RWPE2 (cell line): ENCODE data around the gene ZFPL1.

Experiments
- ATAC-seq: fragments of 200-7000 bp; cut with Tn5 transposase; 3 replicates; pipeline ENCODE4 v1.9.1; 2021; ENCODE audit warnings: low read depth
- DNase-seq: peaks from one replicate; pipeline ENCODE4 v3.0.0-alpha.2; 2020; ENCODE audit warnings: low spot score
- H3K27ac ChIP-seq: fragments of 450-650 bp; 2 replicates; pipeline ENCODE4 v1.5.1; 2017; ENCODE audit warnings: mild to moderate bottlenecking; ENCODE audit not compliant: poor library complexity, severe bottlenecking
- H3K27me3 ChIP-seq: fragments of 250-450 bp; sonication (Bioruptor Pico); 2 replicates; pipeline ENCODE4 v1.5.1; 2021; ENCODE audit warnings: mild to moderate bottlenecking, moderate library complexity; ENCODE audit not compliant: insufficient read depth, poor library complexity, severe bottlenecking
- H3K36me3 ChIP-seq: fragments of 250-450 bp; sonication (Bioruptor Pico); 2 replicates; pipeline ENCODE4 v1.5.1; 2020; ENCODE audit warnings: low read depth, mild to moderate bottlenecking, moderate library complexity
- H3K4me1 ChIP-seq: fragments of 250-450 bp; sonication (Bioruptor Pico); 2 replicates; pipeline ENCODE4 v1.5.1; 2021; ENCODE audit warnings: mild to moderate bottlenecking, moderate library complexity; ENCODE audit not compliant: insufficient read depth, poor library complexity, severe bottlenecking
- H3K4me3 ChIP-seq: fragments of 250-450 bp; sonication (Bioruptor Pico); 2 replicates; pipeline ENCODE4 v1.5.1; 2021; ENCODE audit warnings: mild to moderate bottlenecking, moderate library complexity; ENCODE audit not compliant: severe bottlenecking
- H3K9me3 ChIP-seq: fragments of 250-450 bp; sonication (Bioruptor Pico); 2 replicates; pipeline ENCODE4 v1.5.1; 2021; ENCODE audit warnings: mild to moderate bottlenecking, moderate library complexity; ENCODE audit not compliant: severe bottlenecking
- TF ChIP-seq, protein P1 (sequence below): fragments of 450-650 bp; IDR thresholded peaks from one replicate; pipeline ENCODE4 v1.5.1; 2017; ENCODE audit warnings: mild to moderate bottlenecking, moderate library complexity; ENCODE audit not compliant: poor library complexity, severe bottlenecking

ZFPL1 gene

DNA sequence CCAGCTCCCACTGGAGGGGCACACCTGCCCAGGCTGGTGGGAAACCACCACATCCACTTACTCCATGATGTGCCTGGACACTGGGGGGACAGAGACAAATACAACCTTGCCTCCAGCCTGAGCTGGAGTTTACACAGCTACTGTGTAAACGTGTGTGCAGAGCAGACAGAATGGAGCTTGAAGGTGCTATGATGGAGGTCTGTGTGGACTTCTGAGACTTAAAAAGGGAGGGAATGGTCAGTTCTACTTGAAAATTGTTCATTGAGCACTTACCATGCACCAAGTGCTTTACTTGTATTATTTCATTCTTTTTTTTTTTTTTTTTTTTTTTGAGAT is 11.4 kb upstream of the ZFPL1 start:
- Histone ChIP-seq H3K27me3 (no peaks in the 10 kb centered on the region), H3K4me1 (no peaks in the 10 kb centered on the region), H3K9me3 (no peaks in the 10 kb centered on the region), H3K4me3 (no peak overlapping the region), H3K27ac (no peak overlapping the region), H3K36me3 (peaks cover 7% of the 10 kb centered on the region)
- ATAC-seq = no peak
- DNase-seq = no peak
- TF ChIP-seq, protein P1, sequence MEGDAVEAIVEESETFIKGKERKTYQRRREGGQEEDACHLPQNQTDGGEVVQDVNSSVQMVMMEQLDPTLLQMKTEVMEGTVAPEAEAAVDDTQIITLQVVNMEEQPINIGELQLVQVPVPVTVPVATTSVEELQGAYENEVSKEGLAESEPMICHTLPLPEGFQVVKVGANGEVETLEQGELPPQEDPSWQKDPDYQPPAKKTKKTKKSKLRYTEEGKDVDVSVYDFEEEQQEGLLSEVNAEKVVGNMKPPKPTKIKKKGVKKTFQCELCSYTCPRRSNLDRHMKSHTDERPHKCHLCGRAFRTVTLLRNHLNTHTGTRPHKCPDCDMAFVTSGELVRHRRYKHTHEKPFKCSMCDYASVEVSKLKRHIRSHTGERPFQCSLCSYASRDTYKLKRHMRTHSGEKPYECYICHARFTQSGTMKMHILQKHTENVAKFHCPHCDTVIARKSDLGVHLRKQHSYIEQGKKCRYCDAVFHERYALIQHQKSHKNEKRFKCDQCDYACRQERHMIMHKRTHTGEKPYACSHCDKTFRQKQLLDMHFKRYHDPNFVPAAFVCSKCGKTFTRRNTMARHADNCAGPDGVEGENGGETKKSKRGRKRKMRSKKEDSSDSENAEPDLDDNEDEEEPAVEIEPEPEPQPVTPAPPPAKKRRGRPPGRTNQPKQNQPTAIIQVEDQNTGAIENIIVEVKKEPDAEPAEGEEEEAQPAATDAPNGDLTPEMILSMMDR = no peak

DNA sequence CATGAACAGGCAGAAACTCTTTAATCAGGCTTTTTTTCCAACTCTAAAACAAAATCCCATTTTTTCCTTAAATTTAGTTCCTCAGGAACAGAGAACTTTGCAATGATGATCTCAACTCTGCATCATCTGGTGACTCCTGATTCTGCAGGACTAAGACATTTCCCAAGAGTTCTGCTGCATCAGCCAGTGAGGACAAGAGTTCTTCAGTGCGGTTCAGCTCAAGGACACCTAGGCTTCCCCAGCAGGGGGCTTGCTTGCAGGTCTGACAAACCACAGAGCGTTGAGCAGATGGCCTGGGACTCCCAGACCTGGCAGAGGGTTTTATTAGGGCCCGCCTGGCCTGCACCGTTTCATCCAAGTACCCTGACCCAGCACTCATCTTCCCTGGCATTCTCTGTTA is 6.6 kb upstream of the ZFPL1 start:
- TF ChIP-seq, protein P1 = no peak
- H3K4me1 ChIP-seq = peaks cover 1% of the 10 kb centered on the region
- peaks cover 54% of the 10 kb centered on the region for H3K36me3 ChIP-seq
- peak; percentile 21; the same call in 1 of the 3 replicates for ATAC-seq
- H3K4me3 ChIP-seq = no peak overlapping the region
- no peaks in the 10 kb centered on the region for H3K27me3 ChIP-seq
- DNase-seq = no peak
- H3K9me3 ChIP-seq = no peaks in the 10 kb centered on the region
- H3K27ac ChIP-seq = no peak overlapping the region

DNA sequence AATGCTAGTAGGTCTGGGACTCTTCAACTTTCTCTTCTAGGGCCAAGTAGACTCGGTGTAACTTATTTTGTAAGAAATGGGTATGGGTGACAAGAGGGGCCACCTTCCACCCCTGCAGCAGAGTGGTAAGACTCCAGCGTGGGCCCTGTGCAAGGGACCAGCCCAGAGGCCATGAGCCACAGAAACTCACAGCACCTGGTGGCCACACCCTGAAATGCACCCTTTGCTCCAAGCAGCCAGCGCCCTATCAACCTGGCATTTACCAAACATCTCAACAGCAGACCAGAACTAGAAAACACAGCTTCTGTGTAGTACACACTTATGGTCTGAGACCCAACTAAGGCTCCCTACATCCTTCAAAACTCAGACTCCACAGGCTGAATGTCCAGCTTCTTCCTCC is 5.9 kb upstream of the ZFPL1 start:
- TF ChIP-seq, protein P1 = peak; percentile 52
- H3K9me3 ChIP-seq = no peaks in the 10 kb centered on the region
- H3K4me1 ChIP-seq = peaks cover 7% of the 10 kb centered on the region
- H3K27me3 ChIP-seq = no peaks in the 10 kb centered on the region
- peak; percentile 66 for ATAC-seq
- H3K4me3 ChIP-seq = no peak overlapping the region
- H3K27ac ChIP-seq = no peak overlapping the region
- H3K36me3 ChIP-seq = peaks cover 61% of the 10 kb centered on the region
- no peak for DNase-seq

DNA sequence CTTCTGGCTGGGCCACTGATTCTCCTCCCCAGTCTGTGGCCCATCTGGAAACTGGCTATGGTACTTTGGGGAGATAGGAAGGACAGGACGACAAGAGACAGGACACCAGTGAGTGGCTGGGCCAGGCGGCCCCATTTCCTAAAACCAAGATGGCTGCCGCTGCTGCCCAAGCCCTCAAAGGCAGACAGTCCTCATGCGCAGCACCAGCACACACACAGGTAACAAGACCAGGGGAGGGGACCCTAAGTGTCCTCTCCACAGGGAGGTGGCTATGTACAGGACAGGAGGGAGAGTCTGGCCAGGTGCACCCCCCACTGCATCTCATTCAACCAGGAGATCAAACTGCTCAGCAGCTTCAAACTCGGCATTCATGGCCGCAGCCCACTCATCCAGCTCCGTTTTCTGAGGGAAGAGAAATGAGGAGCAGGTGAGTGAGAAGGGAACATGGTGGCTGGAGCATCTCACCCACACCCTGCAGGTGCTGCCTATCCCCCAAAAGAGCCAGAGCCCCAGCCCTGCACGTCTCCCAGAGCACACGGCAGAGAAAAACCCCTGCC is 5.2 kb upstream of the ZFPL1 start:
- Histone ChIP-seq H3K36me3 (peaks cover 61% of the 10 kb centered on the region), H3K27ac (no peak overlapping the region), H3K9me3 (no peaks in the 10 kb centered on the region), H3K4me3 (no peak overlapping the region), H3K27me3 (no peaks in the 10 kb centered on the region), H3K4me1 (peaks cover 7% of the 10 kb centered on the region)
- DNase-seq (no peak), ATAC-seq (no peak)
- TF ChIP-seq, protein P1 = no peak

DNA sequence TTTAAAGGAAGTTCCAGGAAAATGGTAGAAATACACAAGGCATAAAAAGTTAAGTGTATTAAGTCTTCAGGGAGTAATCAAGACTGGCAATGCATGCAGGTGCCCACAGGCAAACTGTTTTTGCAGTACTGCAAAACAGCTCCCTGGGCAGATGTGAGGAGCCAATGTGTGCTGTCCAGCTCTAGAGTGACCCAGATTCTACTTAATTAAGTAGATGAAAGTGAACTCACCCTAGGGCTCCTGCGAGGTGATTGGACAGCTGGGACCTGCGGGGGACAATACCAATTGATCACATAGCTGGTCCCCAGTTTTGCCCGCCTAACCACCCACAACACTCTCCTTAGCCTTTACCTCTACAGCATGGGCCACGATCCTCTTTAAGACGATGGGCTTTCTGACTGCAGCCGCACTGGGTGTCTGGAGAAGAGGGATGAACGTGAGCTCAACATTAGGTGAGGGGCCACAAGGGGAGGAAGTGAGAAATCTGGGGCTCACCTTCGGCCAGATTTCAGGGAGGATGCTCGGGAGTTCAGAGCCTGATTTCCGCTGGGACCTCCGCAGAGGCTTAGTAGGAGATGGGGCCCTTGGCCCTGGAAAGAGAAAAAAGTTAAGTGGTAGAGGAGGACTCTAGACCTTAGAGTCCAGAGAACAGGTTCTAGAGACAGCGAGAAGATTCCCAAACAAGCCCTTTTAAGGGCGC is 738 bp upstream of the ZFPL1 start:
- ATAC-seq (no peak; the same call in 2 of the 3 replicates), DNase-seq (no peak)
- TF ChIP-seq, protein P1 = no peak
- Histone ChIP-seq H3K4me3 (peak overlapping the region; percentile 78), H3K36me3 (peaks cover 70% of the 10 kb centered on the region), H3K9me3 (no peaks in the 10 kb centered on the region), H3K27ac (peak overlapping the region; percentile 65), H3K4me1 (peaks cover 13% of the 10 kb centered on the region), H3K27me3 (no peaks in the 10 kb centered on the region)
